DMS53 treated with DMSO at 0.1 percent for 48 hours (cell line): ENCODE measurements around the gene IDH1.
A peak's percentile ranks its signal among the peaks of the same experiment; 100 is the strongest.
"Not testable (repeated sequence)": the region's sequence is repeated elsewhere in the genome, so short reads cannot be mapped to it uniquely, and the experiment has no call there.

Source experiments
- DNase-seq: peaks from one replicate; lab custom pipeline; 2025; ENCODE audit not compliant: unreplicated experiment; lab: John Stamatoyannopoulos, UW

Gene IDH1

DNA sequence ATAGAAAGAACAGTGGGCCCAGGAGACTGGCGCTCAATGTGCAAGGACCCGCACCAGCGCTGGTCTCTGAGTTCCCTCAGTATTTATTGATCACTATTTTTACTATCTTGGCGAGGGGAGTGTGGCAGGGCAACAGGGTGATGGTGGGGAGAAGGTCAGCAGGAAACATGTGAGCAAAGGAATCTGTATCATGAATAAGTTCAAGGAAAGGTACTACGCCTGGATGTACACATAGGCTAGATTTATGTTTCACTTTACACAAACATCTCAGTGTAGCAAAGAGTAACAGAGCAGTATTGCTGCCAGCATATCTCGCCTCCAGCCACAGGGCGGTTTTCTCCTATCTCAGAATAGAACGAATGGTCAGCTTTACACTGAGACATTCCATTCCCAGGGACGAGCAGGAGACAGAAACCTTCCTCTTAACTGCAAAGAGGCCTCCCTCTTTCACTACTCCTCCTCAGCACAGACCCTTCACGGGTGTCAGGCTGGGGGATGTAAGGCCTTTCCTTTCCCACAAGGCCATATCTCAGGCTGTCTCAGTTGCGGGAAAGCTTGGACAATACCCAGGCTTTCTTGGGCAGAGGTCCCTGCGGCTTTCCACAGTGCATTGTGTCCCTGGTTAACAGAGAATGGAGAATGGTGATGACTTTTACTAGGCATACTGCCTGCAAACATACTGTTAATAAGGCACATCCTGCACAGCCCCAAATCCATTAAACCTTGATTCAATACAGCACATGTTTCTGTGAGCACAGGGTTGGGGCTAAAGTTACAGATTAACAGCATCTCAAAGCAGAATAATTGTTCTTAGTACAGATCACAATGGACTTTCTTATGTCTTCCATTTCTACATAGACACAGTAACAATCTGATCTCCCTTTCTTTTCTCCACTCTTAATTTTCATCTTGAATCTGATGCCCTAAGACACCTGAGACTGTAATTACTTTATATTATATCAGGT is 2.3 kb upstream of the IDH1 start:
- not testable (repeated sequence) for DNase-seq

- no peak for DNase-seq
Measured at GRCh38 chr2:208256192-208256782, 1.4 kb upstream of the IDH1 start.

- DNase-seq: no peak
Measured at GRCh38 chr2:208255557-208256106, 761 bp upstream of the IDH1 start.

DNA sequence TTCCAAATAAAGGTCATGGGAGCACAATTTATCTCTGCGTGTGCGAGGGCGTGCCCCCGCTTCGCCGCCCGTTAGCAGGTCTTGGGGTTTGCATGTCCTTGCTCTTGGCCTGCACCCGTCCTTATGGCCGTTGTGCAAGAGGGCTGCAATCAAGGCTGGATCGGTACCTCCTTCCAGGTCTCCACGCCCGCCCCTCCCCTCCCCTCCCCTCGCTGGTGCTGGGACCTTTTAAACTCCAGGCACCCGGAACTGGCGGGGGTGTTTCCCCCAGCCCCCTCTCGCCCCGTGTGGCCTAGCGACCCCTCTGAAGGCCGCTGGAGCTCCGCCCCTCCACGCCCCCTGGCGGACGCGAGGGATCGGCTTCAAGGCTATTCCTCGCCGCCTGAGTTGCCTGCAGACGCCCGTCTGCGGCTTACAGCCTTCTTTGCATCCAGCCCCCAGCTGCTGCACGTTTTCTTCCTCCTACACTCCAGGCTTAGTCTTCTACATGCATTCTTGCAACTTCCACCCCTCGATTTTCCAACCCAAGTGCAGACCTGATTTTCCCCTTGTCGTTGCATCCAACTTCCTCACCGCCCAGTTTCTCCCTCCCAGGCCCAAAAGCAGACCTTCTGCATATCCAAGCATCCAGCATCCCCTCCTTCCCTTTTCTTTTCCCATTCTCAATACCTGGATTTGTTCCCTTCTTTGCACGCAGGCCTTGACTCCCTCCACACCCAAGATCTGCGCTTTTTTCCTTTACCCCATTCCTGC is 577 bp downstream of the IDH1 start:
- DNase-seq: peak; percentile 57

DNA sequence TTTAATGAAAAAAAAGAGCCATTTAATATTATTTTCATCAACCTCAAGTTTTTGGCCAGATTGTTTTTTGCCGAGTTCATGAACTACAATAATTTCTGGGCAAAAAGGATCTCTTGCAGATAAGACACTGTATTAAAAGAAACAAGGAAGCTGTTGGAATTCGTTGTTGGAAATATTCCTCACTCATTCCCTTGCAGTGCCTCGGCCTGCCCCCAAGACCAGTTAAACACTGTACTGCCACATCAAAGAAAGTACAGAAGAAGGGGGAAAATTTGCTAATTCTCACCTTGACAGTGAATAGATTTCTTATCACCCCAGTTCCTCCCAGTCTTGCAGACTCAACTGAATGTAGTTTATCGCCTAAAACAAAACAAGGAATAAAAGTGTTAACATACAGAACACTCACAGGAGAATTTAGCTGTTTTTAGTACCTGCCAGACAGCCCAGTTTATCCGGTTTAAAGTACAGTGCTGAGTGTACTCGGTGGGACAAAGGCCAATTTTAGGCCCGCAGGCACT is 1.2 kb downstream of the IDH1 start:
- no peak for DNase-seq

DNA sequence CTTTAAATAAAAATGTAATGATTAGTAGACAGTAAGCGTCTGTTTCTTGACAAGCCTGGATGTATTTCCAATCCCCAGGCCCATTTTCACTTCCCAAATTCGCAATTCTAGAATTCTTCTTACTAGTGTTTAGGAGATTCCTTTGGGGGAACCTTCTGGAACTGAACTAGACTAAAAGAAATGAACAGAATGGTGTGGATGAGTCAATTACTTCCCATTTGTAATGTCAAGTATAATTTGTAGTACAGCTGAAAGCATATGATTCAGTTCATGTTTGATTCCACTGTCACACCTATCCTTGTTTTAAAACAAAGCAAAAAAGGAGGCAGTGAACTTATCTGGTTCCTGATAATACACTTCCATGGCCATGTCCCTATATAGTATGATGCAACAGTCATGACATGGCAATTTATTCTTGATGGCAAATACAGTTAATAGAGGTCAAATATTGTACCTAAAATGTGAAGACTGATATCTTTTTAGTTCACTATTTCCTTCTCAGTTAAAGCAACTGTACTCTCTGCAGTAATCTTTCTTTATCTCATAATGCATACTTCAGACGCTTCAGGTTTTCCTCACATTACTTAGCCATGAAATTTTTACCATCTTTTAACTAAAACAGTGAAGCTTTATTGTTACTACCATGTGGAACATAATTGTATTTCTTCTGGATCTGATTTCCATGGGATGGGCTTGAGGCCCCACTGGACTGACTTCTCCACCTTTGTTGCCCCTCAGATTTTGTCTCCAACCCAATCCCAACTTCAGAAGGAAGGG is 2.0 kb downstream of the IDH1 start:
- DNase-seq: no peak

DNA sequence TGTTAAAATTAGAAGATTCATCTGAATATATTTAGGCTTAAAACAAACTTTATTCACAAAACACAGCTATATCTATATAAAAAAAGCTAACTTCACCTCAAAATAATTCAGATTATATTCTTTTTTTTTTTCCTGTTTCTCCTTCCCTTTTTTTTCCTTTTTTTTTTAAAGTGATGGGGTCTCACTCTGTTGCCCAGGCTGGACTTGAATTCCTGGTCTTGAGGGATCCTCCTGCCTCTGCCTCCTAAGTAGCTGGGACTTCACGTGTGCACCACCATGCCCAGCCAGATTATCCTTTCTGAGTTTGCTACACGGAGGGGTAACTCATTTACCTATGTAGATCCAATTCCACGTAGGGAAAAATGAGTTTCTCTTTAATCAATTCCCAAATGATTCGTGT is 3.8 kb downstream of the IDH1 start:
- no peak for DNase-seq

- DNase-seq: no peak
Measured at GRCh38 chr2:208250388-208250787, 4.5 kb downstream of the IDH1 start.

GRCh38 chr2:208249296-208249695 is 5.6 kb downstream of the IDH1 start:
- no peak for DNase-seq

DNA sequence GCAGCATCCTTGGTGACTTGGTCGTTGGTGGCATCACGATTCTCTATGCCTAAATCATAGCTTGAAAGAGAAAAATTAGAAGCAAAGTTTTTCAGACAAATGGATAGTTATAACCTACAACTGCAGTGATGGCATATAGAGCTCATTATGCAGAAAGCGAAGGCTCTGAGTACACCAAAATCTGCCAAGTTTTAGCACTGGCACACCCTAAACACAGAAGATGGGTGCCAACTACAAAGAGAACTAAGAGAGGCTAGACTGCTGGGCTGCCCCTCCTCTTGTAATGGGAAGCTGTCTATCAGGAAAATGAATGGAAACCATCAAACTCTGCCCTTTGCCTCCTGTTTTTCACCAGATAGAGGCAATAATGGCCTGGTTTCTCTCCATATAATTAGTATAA is 6.3 kb downstream of the IDH1 start:
- DNase-seq: no peak

DNA sequence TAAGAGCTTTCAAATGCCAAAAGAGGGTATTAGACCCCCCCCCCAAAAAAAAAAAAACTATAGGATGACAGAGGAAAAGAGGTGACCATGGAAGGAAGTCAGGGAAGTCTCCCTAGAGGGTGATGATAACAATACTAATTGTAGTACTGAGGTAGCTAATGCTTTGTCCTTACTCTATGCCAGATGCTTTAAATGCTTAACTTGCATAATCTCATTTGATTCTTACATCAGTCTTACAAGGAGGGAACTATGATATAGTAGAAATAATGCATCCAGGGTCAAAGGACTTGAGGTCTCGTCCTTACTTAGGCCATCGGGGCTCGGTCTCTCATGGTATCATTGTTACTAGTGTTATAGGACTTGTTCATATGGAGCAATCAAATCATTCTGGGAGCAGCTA is 9.1 kb downstream of the IDH1 start:
- no peak for DNase-seq

- no peak for DNase-seq
Measured at GRCh38 chr2:208244422-208244821, 10.4 kb downstream of the IDH1 start.

DNA sequence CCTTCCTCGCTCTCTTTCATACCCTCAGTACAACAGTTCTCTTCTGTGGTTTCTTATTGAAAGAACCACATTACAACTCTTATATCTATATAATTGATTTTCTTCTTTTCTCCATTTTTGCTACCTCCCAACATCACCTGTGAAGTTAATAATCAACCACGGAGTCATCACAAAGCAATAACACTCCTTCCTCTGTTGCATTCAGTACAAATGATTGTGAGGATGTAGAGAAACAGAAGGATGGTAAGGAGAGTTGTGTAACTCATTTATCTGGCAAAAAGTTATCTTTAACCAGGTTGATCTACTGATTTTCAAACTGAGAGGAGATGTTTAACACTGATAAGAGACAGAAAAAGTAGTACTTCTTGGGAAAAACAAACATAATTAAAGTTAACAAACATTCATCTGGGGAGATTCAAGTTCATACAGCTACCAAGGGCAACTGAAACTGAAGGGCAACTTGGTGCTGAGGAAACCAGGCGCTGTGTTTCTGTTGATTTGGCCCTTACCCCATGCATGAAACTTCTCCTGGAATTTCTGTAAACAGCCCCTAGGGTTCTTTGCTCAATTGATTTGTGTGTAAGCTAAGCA is 14.2 kb downstream of the IDH1 start:
- DNase-seq: no peak

DNA sequence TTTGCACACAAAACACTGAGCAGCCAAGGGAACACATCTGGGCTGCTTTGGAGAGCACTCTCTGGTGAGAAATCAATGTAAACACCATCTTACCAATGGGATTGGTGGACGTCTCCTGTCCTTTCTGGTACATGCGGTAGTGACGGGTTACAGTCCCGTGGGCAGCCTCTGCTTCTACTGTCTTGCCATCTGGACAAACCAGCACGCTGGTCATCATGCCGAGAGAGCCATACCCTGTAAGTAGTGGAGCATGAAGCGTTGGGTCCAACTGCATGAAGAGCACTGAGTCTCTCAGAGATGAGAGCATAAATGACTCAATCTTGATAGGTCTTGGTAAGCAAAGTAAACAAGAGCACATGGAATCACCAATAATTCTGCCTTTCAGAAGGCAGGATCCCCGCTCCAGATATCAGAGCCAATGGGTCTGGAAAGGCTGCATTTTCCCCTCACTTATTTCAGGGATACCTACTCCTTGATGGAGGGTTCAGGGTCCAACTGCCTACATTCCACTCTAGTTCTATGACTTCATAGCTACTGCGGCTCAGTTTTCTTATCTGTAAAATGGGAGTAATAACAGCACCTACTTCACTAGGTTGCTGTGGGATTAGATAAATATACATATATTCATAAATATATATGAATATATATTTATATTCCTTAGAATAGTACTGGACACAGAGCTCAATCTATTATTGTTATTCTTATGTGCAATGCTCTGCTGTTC is 14.9 kb downstream of the IDH1 start:
- DNase-seq: no peak

GRCh38 chr2:208235860-208236259 is 19.0 kb downstream of the IDH1 start:
- DNase-seq: no peak

DNA sequence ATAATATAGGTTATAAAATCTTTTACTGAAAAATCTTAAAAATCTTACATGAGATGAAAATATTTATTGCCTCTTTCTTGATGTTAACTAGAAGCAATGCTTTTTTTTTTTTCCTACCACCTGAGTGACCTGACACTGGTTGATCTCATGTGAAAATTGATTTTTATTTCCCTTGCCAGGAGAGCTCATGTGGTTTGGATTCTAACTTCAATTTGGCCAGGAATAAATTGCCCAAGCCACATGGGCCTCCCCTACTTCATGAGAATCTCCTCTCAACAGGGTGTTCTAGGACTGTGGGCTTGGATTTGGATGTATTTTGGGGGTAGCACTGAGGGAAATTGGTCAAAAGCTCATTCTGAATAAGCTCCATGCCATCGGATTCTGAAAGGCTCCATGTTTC is 20.1 kb downstream of the IDH1 start:
- DNase-seq: no peak

GRCh38 chr2:208228476-208228875 is 26.4 kb downstream of the IDH1 start:
- no peak for DNase-seq

GRCh38 chr2:208227581-208228232 is 27.2 kb downstream of the IDH1 start:
- DNase-seq: no peak

DNA sequence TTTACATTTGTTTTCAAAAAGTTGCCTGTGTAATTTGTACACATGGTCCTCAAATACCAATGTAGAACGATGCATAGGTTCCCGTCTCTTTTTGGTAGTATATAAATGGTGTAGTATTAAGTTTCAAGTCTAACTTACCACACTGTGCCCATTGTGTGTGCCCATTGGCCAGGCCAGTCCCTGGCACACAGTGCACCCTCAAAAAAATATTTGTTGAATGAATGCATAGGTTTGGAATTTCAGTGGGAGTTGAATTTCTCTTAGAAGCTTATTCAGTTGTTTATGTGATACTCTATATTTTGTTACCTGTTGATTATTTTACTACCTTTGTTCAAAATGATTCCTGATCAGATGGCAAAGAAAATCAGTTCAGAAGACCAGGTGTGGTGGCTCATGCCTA is 30.1 kb downstream of the IDH1 start:
- DNase-seq: no peak
